Mammary epithelial cell (primary cell): Measurements from ENCODE around the gene BRSK1.

Experiments used
- CTCF ChIP-seq, 2 donors: IDR thresholded peaks in 1 of 2; conservative IDR thresholded peaks in 1 of 2; 2 replicates each; pipeline ENCODE4 v1.5.1; 2011 to 2012; ENCODE audit warnings: inconsistent platforms in 2 of 2, low read length in 2 of 2, mild to moderate bottlenecking in 2 of 2, control low read depth in 1 of 2, low read depth in 1 of 2; ENCODE audit not compliant: insufficient read depth in 1 of 2; ENCODE audit errors: extremely low read depth in 1 of 2
- EZH2 ChIP-seq: IDR thresholded peaks from 2 replicates; pipeline ENCODE4 v1.6.1; 2012; ENCODE audit warnings: low read length, inconsistent platforms, borderline replicate concordance

GRCh38 chr19:55258476-55258827 lies 25.3 kb upstream of the BRSK1 start:
- no peak for TF ChIP-seq EZH2
- no peak for TF ChIP-seq CTCF (conservative IDR thresholded peaks at IDR 0.05 in 1 of 2, IDR thresholded peaks at IDR 0.05 in 1 of 2; ENCODE audit: extremely low read depth in 1 of 2, insufficient read depth in 1 of 2, low read depth in 1 of 2, low read length in 2 of 2)
